Measurements from ENCODE around the gene FAM216A. TPM values are rescaled to one million over a fixed set of nuclear protein-coding genes. Genes with fewer than 3 reads are reported as not detected.
A peak's percentile ranks its signal among the peaks of the same experiment; 100 is the strongest.

The FAM216A gene
- total RNA-seq, 2 experiments from 2014 or later: 5.5 to 7.4 TPM

- H3K27ac ChIP-seq (ENCODE audit: low read depth in 1 of 2, low read length in 2 of 2): no peak overlapping the region
- H3K4me1 ChIP-seq (ENCODE audit: insufficient read depth, low read length): peaks cover 29% of the 10 kb centered on the region
- peaks cover 38% of the 10 kb centered on the region for H3K4me1 Mint-ChIP-seq (ENCODE audit: low read depth)
- no peak for TF ChIP-seq CTCF (IDR thresholded peaks at IDR 0.05)
- H3K27me3 Mint-ChIP-seq: no peaks in the 10 kb centered on the region
- peak overlapping the region; percentile 32 for H3K27ac Mint-ChIP-seq
- H3K4me3 Mint-ChIP-seq: peak overlapping the region; percentile 50
- H3K36me3 Mint-ChIP-seq (ENCODE audit: low read depth): peaks cover 30% of the 10 kb centered on the region
- H3K27me3 ChIP-seq (ENCODE audit: control insufficient read depth in 1 of 2, insufficient read depth in 2 of 2, low read length in 2 of 2): no peaks in the 10 kb centered on the region
- no peaks in the 10 kb centered on the region for H3K9me3 ChIP-seq (ENCODE audit: control insufficient read depth in 1 of 2, insufficient read depth in 1 of 2, low read length in 2 of 2)
- DNase-seq (no peak), ATAC-seq (ENCODE audit: poor library complexity) (no peak)
- POLR2A ChIA-PET: interaction anchor here (4.4 to 4.9 kb wide), 2 partner anchors 17 to 34 kb away, joined by 115 to 117 read pairs; partner anchors contain the start of genes ARPC3, RAD9B and VPS29
- intact Hi-C loops (cut with DNase I, micrococcal nuclease): loop anchor here in 1 of 2 experiments (1.0 kb wide), 1 partner anchor 15 kb away; no protein-coding TSS in a partner anchor
- H3K4me3 ChIP-seq (ENCODE audit: low read length): no peak overlapping the region
- H3K9me3 Mint-ChIP-seq: no peaks in the 10 kb centered on the region
- peaks cover 19% of the 10 kb centered on the region for H3K36me3 ChIP-seq (ENCODE audit: insufficient read depth, low read length)
- CTCF ChIA-PET: interaction anchor here (5.4 to 7.4 kb wide), 2 partner anchors 16 to 134 kb away, joined by 49 to 98 read pairs; partner anchors contain the start of gene ARPC3
These were observed 1.9 kb upstream of the FAM216A start for GRCh38 chr12:110466791-110467190.

GRCh38 chr12:110467847-110468213 is 815 bp upstream of the FAM216A start:
- no peak for DNase-seq
- H3K4me3 ChIP-seq (ENCODE audit: low read length): peak overlapping the region; percentile 72
- H3K36me3 ChIP-seq (ENCODE audit: insufficient read depth, low read length): peaks cover 19% of the 10 kb centered on the region
- H3K27ac ChIP-seq (ENCODE audit: low read depth in 1 of 2, low read length in 2 of 2): peak overlapping the region in 1 of 2 donors; percentile 92
- no peak for ATAC-seq (ENCODE audit: poor library complexity)
- Mint-ChIP-seq H3K27ac (peak overlapping the region; percentile 88), H3K27me3 (no peaks in the 10 kb centered on the region), H3K9me3 (no peaks in the 10 kb centered on the region), H3K36me3 (ENCODE audit: low read depth) (peaks cover 23% of the 10 kb centered on the region), H3K4me3 (peak overlapping the region; percentile 97), H3K4me1 (ENCODE audit: low read depth) (peaks cover 33% of the 10 kb centered on the region)
- POLR2A ChIA-PET: interaction anchor here (0.6 to 4.9 kb wide), 38 partner anchors 10 to 1374 kb away, joined by 3 to 117 read pairs (median 8); partner anchors contain the start of genes ANAPC7, ARPC3, HVCN1 and MAPKAPK5
- H3K4me1 ChIP-seq (ENCODE audit: insufficient read depth, low read length): peaks cover 29% of the 10 kb centered on the region
- CTCF ChIA-PET: interaction anchor here (1.0 to 7.4 kb wide), 10 partner anchors 10 to 133 kb away, joined by 3 to 98 read pairs (median 10); partner anchors contain the start of genes ARPC3, RAD9B and VPS29
- no peaks in the 10 kb centered on the region for H3K9me3 ChIP-seq (ENCODE audit: control insufficient read depth in 1 of 2, insufficient read depth in 1 of 2, low read length in 2 of 2)
- no peaks in the 10 kb centered on the region for H3K27me3 ChIP-seq (ENCODE audit: control insufficient read depth in 1 of 2, insufficient read depth in 2 of 2, low read length in 2 of 2)
- TF ChIP-seq CTCF (IDR thresholded peaks at IDR 0.05): no peak
- intact Hi-C loops (cut with DNase I, micrococcal nuclease): loop anchor here (1.0 to 2.0 kb wide), 7 partner anchors 18 to 231 kb away; partner anchors contain the start of genes ARPC3 (in 1 of the 2), RAD9B (in 1 of the 2) and VPS29 (in 1 of the 2)

- no peaks in the 10 kb centered on the region for H3K4me1 ChIP-seq (ENCODE audit: insufficient read depth, low read length)
- Mint-ChIP-seq H3K9me3 (no peaks in the 10 kb centered on the region), H3K27ac (no peak overlapping the region), H3K4me1 (ENCODE audit: low read depth) (peaks cover 4% of the 10 kb centered on the region), H3K27me3 (no peaks in the 10 kb centered on the region), H3K4me3 (no peak overlapping the region), H3K36me3 (ENCODE audit: low read depth) (peaks cover 4% of the 10 kb centered on the region)
- no peaks in the 10 kb centered on the region for H3K36me3 ChIP-seq (ENCODE audit: insufficient read depth, low read length)
- H3K9me3 ChIP-seq (ENCODE audit: control insufficient read depth in 1 of 2, insufficient read depth in 1 of 2, low read length in 2 of 2): no peaks in the 10 kb centered on the region
- ChIA-PET CTCF (no interaction called here), POLR2A (no interaction called here)
- no peaks in the 10 kb centered on the region for H3K27me3 ChIP-seq (ENCODE audit: control insufficient read depth in 1 of 2, insufficient read depth in 2 of 2, low read length in 2 of 2)
- no peak overlapping the region for H3K27ac ChIP-seq (ENCODE audit: low read depth in 1 of 2, low read length in 2 of 2)
- H3K4me3 ChIP-seq (ENCODE audit: low read length): no peak overlapping the region
- no peak for DNase-seq
- no peak for ATAC-seq (ENCODE audit: poor library complexity)
- no peak for TF ChIP-seq CTCF (IDR thresholded peaks at IDR 0.05)
- intact Hi-C loops (cut with DNase I, micrococcal nuclease): no loop called here
These were observed 6.8 kb downstream of the FAM216A start for GRCh38 chr12:110475426-110475825.

Measured in CD4-positive, alpha-beta T cell (primary cell).